Measurements from ENCODE around the gene PARD3B.

GRCh38 chr2:205496772-205497171 is 951.5 kb downstream of the PARD3B start:
- TF ChIP-seq TEAD4 (IDR thresholded peaks at IDR 0.05; ENCODE audit: low read depth, low read length) (no peak), TBP (IDR thresholded peaks at IDR 0.05; ENCODE audit: low read depth, low read length) (no peak), CTCF (IDR thresholded peaks at IDR 0.05; ENCODE audit: control extremely low read depth in 1 of 3, insufficient read depth in 1 of 3, low read depth in 1 of 3, low read length in 3 of 3) (no peak)

Data from H1 (cell line).